Liver (tissue), 9 donors: ENCODE results near the gene PAX6. TPM values are rescaled to one million over a fixed set of nuclear protein-coding genes. Genes with fewer than 3 reads are reported as not detected.
A peak's percentile ranks its signal among the peaks of the same experiment; 100 is the strongest.

Source experiments
- DNase-seq: peaks from one replicate; pipeline ENCODE4 v3.0.0-alpha.2; 2017; ENCODE audit warnings: low spot score
- H3K27ac ChIP-seq, 2 donors: one replicate each; pipeline ENCODE4 v1.7.0; 2013; ENCODE audit warnings: inconsistent platforms in 2 of 2, low read length in 2 of 2, control low read depth in 1 of 2, low read depth in 1 of 2, mild to moderate bottlenecking in 1 of 2
- H3K27me3 ChIP-seq, 4 donors: one replicate each; pipeline versions ENCODE4 v1.6.1 to v1.7.0; 2013; ENCODE audit warnings: low read length in 3 of 4, inconsistent platforms in 1 of 4, mild to moderate bottlenecking in 1 of 4, moderate library complexity in 1 of 4; ENCODE audit not compliant: control insufficient read depth in 4 of 4, insufficient read depth in 4 of 4
- H3K36me3 ChIP-seq, 4 donors: one replicate each; pipeline versions ENCODE4 v1.6.1 to v1.7.0; 2013; ENCODE audit warnings: low read length in 3 of 4, mild to moderate bottlenecking in 3 of 4, low read depth in 1 of 4, moderate library complexity in 1 of 4; ENCODE audit not compliant: control insufficient read depth in 4 of 4, insufficient read depth in 3 of 4
- H3K4me1 ChIP-seq, 4 donors: one replicate each; pipeline versions ENCODE4 v1.6.1 to v1.7.0; 2013; ENCODE audit warnings: low read length in 3 of 4, mild to moderate bottlenecking in 3 of 4, moderate library complexity in 1 of 4; ENCODE audit not compliant: control insufficient read depth in 4 of 4, insufficient read depth in 4 of 4
- H3K4me3 ChIP-seq, 3 donors: one replicate each; pipeline versions ENCODE4 v1.6.1 to v1.7.0; 2013; ENCODE audit warnings: low read length in 3 of 3, control low read depth in 1 of 3, low read depth in 1 of 3, mild to moderate bottlenecking in 1 of 3
- H3K9ac ChIP-seq, 2 donors: one replicate each; pipeline ENCODE4 v1.7.0; 2013; ENCODE audit warnings: low read length in 2 of 2, mild to moderate bottlenecking in 2 of 2, moderate library complexity in 2 of 2, control low read depth in 1 of 2, low read depth in 1 of 2
- H3K9me3 ChIP-seq, 4 donors: one replicate each; pipeline versions ENCODE4 v1.6.1 to v1.7.0; 2013; ENCODE audit warnings: low read length in 3 of 4; ENCODE audit not compliant: control insufficient read depth in 4 of 4
- EGR1 ChIP-seq, 2 donors: IDR thresholded peaks; 2 replicates each; pipeline ENCODE4 v1.6.1; 2016 to 2018; ENCODE audit warnings: antibody characterized with exemption in 2 of 2, low read depth in 2 of 2
- FOXA1 ChIP-seq: IDR thresholded peaks from 2 replicates; pipeline ENCODE4 v1.6.1; 2016; ENCODE audit warnings: antibody characterized with exemption
- FOXA2 ChIP-seq: IDR thresholded peaks from 2 replicates; pipeline ENCODE4 v1.6.1; 2016; ENCODE audit warnings: antibody characterized with exemption
- GABPA ChIP-seq, 2 donors: IDR thresholded peaks in 1 of 2; conservative IDR thresholded peaks in 1 of 2; 2 replicates each; pipeline ENCODE4 v1.6.1; 2016; ENCODE audit warnings: antibody characterized with exemption in 2 of 2, mild to moderate bottlenecking in 1 of 2, moderate library complexity in 1 of 2
- HNF4A ChIP-seq, 2 donors: conservative IDR thresholded peaks; 2 replicates each; pipeline ENCODE4 v1.6.1; 2016; ENCODE audit warnings: antibody characterized with exemption in 2 of 2, mild to moderate bottlenecking in 2 of 2
- HNF4G ChIP-seq: IDR thresholded peaks from 2 replicates; pipeline ENCODE4 v1.6.1; 2016; ENCODE audit warnings: antibody characterized with exemption
- JUND ChIP-seq, 2 donors: IDR thresholded peaks; 2 replicates each; pipeline ENCODE4 v1.6.1; 2016; ENCODE audit warnings: antibody characterized with exemption in 2 of 2
- MAX ChIP-seq: IDR thresholded peaks from 2 replicates; pipeline ENCODE4 v1.6.1; 2016; ENCODE audit warnings: antibody characterized with exemption
- NR2F2 ChIP-seq: IDR thresholded peaks from 2 replicates; pipeline ENCODE4 v1.6.1; 2016; ENCODE audit warnings: antibody characterized with exemption
- RAD21 ChIP-seq, 2 donors: IDR thresholded peaks; 2 replicates each; pipeline ENCODE4 v1.6.1; 2016; ENCODE audit warnings: antibody characterized with exemption in 2 of 2, mild to moderate bottlenecking in 2 of 2
- REST ChIP-seq: IDR thresholded peaks from 2 replicates; pipeline ENCODE4 v1.6.1; 2016; ENCODE audit warnings: antibody characterized with exemption, mild to moderate bottlenecking
- RXRA ChIP-seq, 2 donors: IDR thresholded peaks; 2 replicates each; pipeline ENCODE4 v1.6.1; 2017 to 2018; ENCODE audit warnings: antibody characterized with exemption in 2 of 2, mild to moderate bottlenecking in 1 of 2
- SP1 ChIP-seq: IDR thresholded peaks from 2 replicates; pipeline ENCODE4 v1.6.1; 2018; ENCODE audit warnings: antibody characterized with exemption, mild to moderate bottlenecking
- TAF1 ChIP-seq: conservative IDR thresholded peaks from 2 replicates; pipeline ENCODE4 v1.6.1; 2016; ENCODE audit warnings: antibody characterized with exemption, mild to moderate bottlenecking
- YY1 ChIP-seq: IDR thresholded peaks from 2 replicates; pipeline ENCODE4 v1.6.1; 2016; ENCODE audit warnings: antibody characterized with exemption, mild to moderate bottlenecking
- WGBS: extraction: QIAGEN DNeasy Blood & Tissue Kit; methylation state at CpG from one replicate; pipeline ENCODE4 v1.1.7; 2013; 5-methylcytosine and 5-hydroxymethylcytosine counted together
- polyA plus RNA-seq, 2 donors: library from polyadenylated mRNA; stranded (reverse) in 1 of 2; unstranded in 1 of 2; fragments of 200-250 nt in 1 of 2; fragments of >200 nt in 1 of 2; fragmentation: Nextera tagmentation in 1 of 2; extraction: Ambion mirVana in 1 of 2; gene quantifications; one replicate each; pipeline versions ENCODE4 v1.2.1 to v1.2.3, GENCODE V29; 2013 to 2015
- total RNA-seq, 2 donors: library from RNA; depleted of rRNA; stranded (reverse); fragments of >200 nt; gene quantifications; one replicate each; pipeline ENCODE4 v1.2.3, GENCODE V29; 2014
- TF ChIP-seq, protein P1 (sequence below): IDR thresholded peaks from 2 replicates; pipeline ENCODE4 v1.6.1; 2016; ENCODE audit warnings: antibody characterized with exemption
- TF ChIP-seq, protein P2 (sequence below): IDR thresholded peaks from 2 replicates; pipeline ENCODE4 v1.6.1; 2016; ENCODE audit warnings: antibody characterized with exemption
- TF ChIP-seq, protein P3 (sequence below): fragments of 150-350 bp; IDR thresholded peaks from 2 replicates; pipeline ENCODE4 v1.5.1; 2017; ENCODE audit warnings: improper control_type of control experiment, low read depth, low read length; ENCODE audit not compliant: missing input control
- donor health status: healthy.
- donor health status: healthy.
- donor health status: healthy.
- donor health status: healthy.
- donor health status: healthy.

PAX6 gene
- total and polyA plus RNA-seq, 4 donors = not detected

DNA sequence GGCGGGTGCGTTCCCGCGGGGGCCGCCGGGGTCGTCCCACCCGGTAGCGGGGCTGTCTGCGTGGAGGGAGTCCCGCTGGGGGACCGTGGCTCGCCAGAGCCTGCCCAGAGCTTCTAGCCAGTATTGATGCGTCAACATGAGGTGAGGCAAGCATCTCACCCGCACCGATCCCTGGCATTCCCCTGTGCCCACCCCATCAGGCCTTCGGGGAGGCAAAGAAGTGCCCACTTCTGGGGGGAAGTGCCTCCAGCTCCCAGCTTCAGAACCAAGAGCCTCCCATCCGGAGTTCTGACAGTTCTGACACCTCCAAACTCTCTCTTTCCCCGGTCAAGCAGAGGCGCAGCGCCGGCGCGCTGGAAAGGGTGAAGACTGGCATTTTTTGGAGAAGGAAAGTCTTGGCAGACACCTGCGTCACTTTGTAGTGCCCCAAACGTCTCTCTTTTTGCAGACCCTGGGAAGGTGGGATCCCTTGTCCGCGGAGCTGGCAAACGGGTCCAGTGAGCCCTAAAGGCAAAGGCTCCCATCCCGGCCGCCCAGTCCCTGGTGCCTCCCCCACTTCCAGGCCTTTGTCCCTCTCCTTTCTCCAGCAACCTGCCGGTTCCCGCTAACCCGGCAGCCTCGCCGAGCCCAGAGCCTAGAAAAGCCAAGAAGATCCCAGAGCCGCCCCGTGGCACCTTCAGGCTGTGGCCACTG, 3.2 kb upstream of the PAX6 start:
- peaks cover 12 to 34% (median 24%) of the 10 kb centered on the region in 4 donors for H3K27me3 ChIP-seq
- no peak overlapping the region for H3K9ac ChIP-seq
- no peak for TF ChIP-seq TAF1
- TF ChIP-seq YY1 = no peak
- no peak for TF ChIP-seq FOXA1
- no peak for TF ChIP-seq MAX
- no peak for TF ChIP-seq FOXA2
- no peak for TF ChIP-seq JUND (IDR thresholded peaks at IDR 0.05)
- TF ChIP-seq RAD21 (IDR thresholded peaks at IDR 0.05) = no peak
- WGBS = 4% methylated on average over 38 of the region's 38 CpGs
- no peak overlapping the region for H3K27ac ChIP-seq
- H3K4me1 ChIP-seq = peaks cover 39 to 82% (median 52%) of the 10 kb centered on the region in 4 donors
- H3K4me3 ChIP-seq = peak overlapping the region in 1 of 3 donors; percentile 51
- no peaks in the 10 kb centered on the region for H3K36me3 ChIP-seq
- DNase-seq = no peak
- no peaks in the 10 kb centered on the region for H3K9me3 ChIP-seq

- Histone ChIP-seq H3K27me3 (peaks cover 11 to 33% (median 25%) of the 10 kb centered on the region in 4 donors), H3K4me1 (peaks cover 39 to 82% (median 52%) of the 10 kb centered on the region in 4 donors), H3K9ac (no peak overlapping the region), H3K4me3 (peak overlapping the region in 1 of 3 donors; percentile 51), H3K36me3 (no peaks in the 10 kb centered on the region), H3K27ac (no peak overlapping the region), H3K9me3 (no peaks in the 10 kb centered on the region)
- TF ChIP-seq HNF4A (conservative IDR thresholded peaks at IDR 0.05) (no peak), TAF1 (no peak), RAD21 (IDR thresholded peaks at IDR 0.05) (no peak), HNF4G (no peak), JUND (IDR thresholded peaks at IDR 0.05) (no peak), MAX (no peak), SP1 (no peak), NR2F2 (no peak), RXRA (IDR thresholded peaks at IDR 0.05) (no peak), GABPA (IDR thresholded peaks at IDR 0.05 in 1 of 2, conservative IDR thresholded peaks at IDR 0.05 in 1 of 2) (no peak), FOXA2 (no peak), YY1 (no peak), REST (no peak), EGR1 (IDR thresholded peaks at IDR 0.05; ENCODE audit: low read depth in 2 of 2) (no peak)
- TF ChIP-seq, protein P1, sequence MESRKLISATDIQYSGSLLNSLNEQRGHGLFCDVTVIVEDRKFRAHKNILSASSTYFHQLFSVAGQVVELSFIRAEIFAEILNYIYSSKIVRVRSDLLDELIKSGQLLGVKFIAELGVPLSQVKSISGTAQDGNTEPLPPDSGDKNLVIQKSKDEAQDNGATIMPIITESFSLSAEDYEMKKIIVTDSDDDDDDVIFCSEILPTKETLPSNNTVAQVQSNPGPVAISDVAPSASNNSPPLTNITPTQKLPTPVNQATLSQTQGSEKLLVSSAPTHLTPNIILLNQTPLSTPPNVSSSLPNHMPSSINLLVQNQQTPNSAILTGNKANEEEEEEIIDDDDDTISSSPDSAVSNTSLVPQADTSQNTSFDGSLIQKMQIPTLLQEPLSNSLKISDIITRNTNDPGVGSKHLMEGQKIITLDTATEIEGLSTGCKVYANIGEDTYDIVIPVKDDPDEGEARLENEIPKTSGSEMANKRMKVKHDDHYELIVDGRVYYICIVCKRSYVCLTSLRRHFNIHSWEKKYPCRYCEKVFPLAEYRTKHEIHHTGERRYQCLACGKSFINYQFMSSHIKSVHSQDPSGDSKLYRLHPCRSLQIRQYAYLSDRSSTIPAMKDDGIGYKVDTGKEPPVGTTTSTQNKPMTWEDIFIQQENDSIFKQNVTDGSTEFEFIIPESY = no peak
- TF ChIP-seq, protein P2, sequence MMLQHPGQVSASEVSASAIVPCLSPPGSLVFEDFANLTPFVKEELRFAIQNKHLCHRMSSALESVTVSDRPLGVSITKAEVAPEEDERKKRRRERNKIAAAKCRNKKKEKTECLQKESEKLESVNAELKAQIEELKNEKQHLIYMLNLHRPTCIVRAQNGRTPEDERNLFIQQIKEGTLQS = no peak
- TF ChIP-seq, protein P3, sequence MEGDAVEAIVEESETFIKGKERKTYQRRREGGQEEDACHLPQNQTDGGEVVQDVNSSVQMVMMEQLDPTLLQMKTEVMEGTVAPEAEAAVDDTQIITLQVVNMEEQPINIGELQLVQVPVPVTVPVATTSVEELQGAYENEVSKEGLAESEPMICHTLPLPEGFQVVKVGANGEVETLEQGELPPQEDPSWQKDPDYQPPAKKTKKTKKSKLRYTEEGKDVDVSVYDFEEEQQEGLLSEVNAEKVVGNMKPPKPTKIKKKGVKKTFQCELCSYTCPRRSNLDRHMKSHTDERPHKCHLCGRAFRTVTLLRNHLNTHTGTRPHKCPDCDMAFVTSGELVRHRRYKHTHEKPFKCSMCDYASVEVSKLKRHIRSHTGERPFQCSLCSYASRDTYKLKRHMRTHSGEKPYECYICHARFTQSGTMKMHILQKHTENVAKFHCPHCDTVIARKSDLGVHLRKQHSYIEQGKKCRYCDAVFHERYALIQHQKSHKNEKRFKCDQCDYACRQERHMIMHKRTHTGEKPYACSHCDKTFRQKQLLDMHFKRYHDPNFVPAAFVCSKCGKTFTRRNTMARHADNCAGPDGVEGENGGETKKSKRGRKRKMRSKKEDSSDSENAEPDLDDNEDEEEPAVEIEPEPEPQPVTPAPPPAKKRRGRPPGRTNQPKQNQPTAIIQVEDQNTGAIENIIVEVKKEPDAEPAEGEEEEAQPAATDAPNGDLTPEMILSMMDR = no peak
- no peak for DNase-seq
- WGBS = 4% methylated on average over 35 of the region's 35 CpGs
These were observed 2.5 kb upstream of the PAX6 start for GRCh38 chr11:31813391-31814175.
